Kidney (tissue), 22 donors: Measurements from ENCODE around the gene GLYATL1. TPM values are rescaled to one million over a fixed set of nuclear protein-coding genes. Genes with fewer than 3 reads are reported as not detected.

Experiments used
- DNase-seq, 5 donors: peaks; one replicate each; pipeline ENCODE4 v3.0.0-alpha.2; 2013 to 2020
- FAIRE-seq: peaks from 2 replicates; lab custom pipeline; 2012; peaks lifted over from hg19 to GRCh38; lab: Jason Lieb, UNC
- H3K27ac ChIP-seq, 2 donors: one replicate each; pipeline ENCODE4 v1.7.0; 2013; ENCODE audit warnings: low read depth in 2 of 2, low read length in 2 of 2, inconsistent platforms in 1 of 2
- H3K27me3 ChIP-seq: one replicate; pipeline ENCODE4 v1.7.1; 2013; ENCODE audit warnings: low read length, inconsistent platforms; ENCODE audit not compliant: control insufficient read depth, insufficient read depth
- H3K36me3 ChIP-seq, 3 donors: one replicate each; pipeline versions ENCODE4 v1.7.0 to v1.7.1; 2013; ENCODE audit warnings: low read length in 3 of 3, control low read depth in 1 of 3, inconsistent platforms in 1 of 3; ENCODE audit not compliant: insufficient read depth in 3 of 3, control insufficient read depth in 2 of 3
- H3K4me1 ChIP-seq, 3 donors: one replicate each; pipeline versions ENCODE4 v1.7.0 to v1.7.1; 2013; ENCODE audit warnings: low read length in 3 of 3, inconsistent platforms in 1 of 3, low read depth in 1 of 3; ENCODE audit not compliant: control insufficient read depth in 2 of 3, insufficient read depth in 2 of 3
- H3K4me3 ChIP-seq, 3 donors: one replicate each; pipeline versions ENCODE4 v1.7.0 to v1.8.1; 2013; ENCODE audit warnings: low read length in 3 of 3, control low read depth in 1 of 3, inconsistent platforms in 1 of 3
- H3K9ac ChIP-seq, 3 donors: one replicate each; pipeline versions ENCODE4 v1.7.0 to v1.7.1; 2013; ENCODE audit warnings: low read length in 3 of 3, control low read depth in 1 of 3, inconsistent platforms in 1 of 3
- H3K9me3 ChIP-seq, 3 donors: one replicate each; pipeline versions ENCODE4 v1.7.0 to v1.7.1; 2013; ENCODE audit warnings: low read length in 3 of 3, control low read depth in 1 of 3, inconsistent platforms in 1 of 3; ENCODE audit not compliant: control insufficient read depth in 2 of 3, insufficient read depth in 1 of 3
- intact Hi-C: fragments of 100-400 bp; cut with DNase I; formaldehyde crosslinking; loops from one replicate; pipeline ENCODE4 v1.11.1; 2022
- long read RNA-seq, 10 donors: library from polyadenylated mRNA in 1 of 10; unstranded in 1 of 10; transcript quantifications; one replicate each; pipeline ENCODE4 v2.0.0 and lab custom pipeline, GENCODE V29; 2021 to 2026
- polyA plus RNA-seq: library from polyadenylated mRNA; stranded (reverse); fragments of 350-450 nt; fragmentation: Illumina TruSeq; extraction: RNeasy Lipid Tissue Mini Kit (QIAGEN cat#74804); gene quantifications from one replicate; pipeline ENCODE4 v1.2.3, GENCODE V29; 2014; ENCODE audit warnings: low read depth, low replicate concordance; ENCODE audit not compliant: insufficient read depth
- total RNA-seq: library from RNA; stranded (reverse); fragmentation: NEBNext Ultra II Directional; extraction: Animal tissue kit (Norgen Biotek cat#: 25700); gene quantifications from one replicate; pipeline ENCODE4 v1.2.1, GENCODE V29; 2021
- TF ChIP-seq, protein P1 (sequence below): IDR thresholded peaks from 3 replicates; pipeline ENCODE4 v1.5.1; 2012; ENCODE audit warnings: mild to moderate bottlenecking, moderate library complexity, borderline replicate concordance; ENCODE audit not compliant: insufficient read depth; ENCODE audit errors: extremely low read depth
- donor health status: control.
- donor health status: control.
- donor health status: control.
- donor health status: control.
- donor health status: control.
- donor health status: DM: yes; HTN: yes; CAD: no.
- donor health status: Normal renal cell carcinoma (clear cell type).

The GLYATL1 gene
- total RNA-seq (15.7 TPM), polyA plus RNA-seq (199 TPM)
- long read RNA-seq, donor 1, transcript GLYATL1-215 (4 exons, 2,281 nt): minor isoform, 6 of 28 reads
- long read RNA-seq, donor 1, transcript GLYATL1-208 (7 exons, 1,528 nt): minor isoform, 5 of 28 reads
- long read RNA-seq, donor 1, transcript GLYATL1-209 (6 exons, 1,709 nt): major isoform, 13 of 28 reads
- long read RNA-seq, donor 1, partial matches to known transcripts: 0 of 28 reads
- long read RNA-seq, donor 1, other reads (novel, unspliced or antisense): 0 of 28 reads
- long read RNA-seq, donor 2, transcript GLYATL1-215 (4 exons, 2,281 nt): minor isoform, 13 of 56 reads
- long read RNA-seq, donor 2, transcript GLYATL1-209 (6 exons, 1,709 nt): major isoform, 33 of 56 reads
- long read RNA-seq, donor 2, transcript GLYATL1-208 (7 exons, 1,528 nt): minor isoform, 10 of 56 reads
- long read RNA-seq, donor 2, partial matches to known transcripts: 0 of 56 reads
- long read RNA-seq, donor 2, other reads (novel, unspliced or antisense): 0 of 56 reads
- long read RNA-seq, donor 3, transcript GLYATL1-209 (6 exons, 1,709 nt): major isoform, 25 of 84 reads
- long read RNA-seq, donor 3, transcript GLYATL1-215 (4 exons, 2,281 nt): minor isoform, 17 of 84 reads
- long read RNA-seq, donor 3, transcript GLYATL1-208 (7 exons, 1,528 nt): minor isoform, 13 of 84 reads
- long read RNA-seq, donor 3, partial matches to known transcripts: 17 of 84 reads
- long read RNA-seq, donor 3, other reads (novel, unspliced or antisense): 6 of 84 reads
- long read RNA-seq, donor 4, transcript GLYATL1-209 (6 exons, 1,709 nt): minor isoform, 9 of 32 reads
- long read RNA-seq, donor 4, transcript GLYATL1-215 (4 exons, 2,281 nt): major isoform, 12 of 32 reads
- long read RNA-seq, donor 4, partial matches to known transcripts: 6 of 32 reads
- long read RNA-seq, donor 4, other reads (novel, unspliced or antisense): 0 of 32 reads
- long read RNA-seq, donor 5, partial matches to known transcripts: 0 of 4 reads
- long read RNA-seq, donor 5, other reads (novel, unspliced or antisense): 0 of 4 reads
- long read RNA-seq, donor 6, transcript GLYATL1-208 (7 exons, 1,528 nt): minor isoform, 10 of 111 reads
- long read RNA-seq, donor 6, transcript GLYATL1-215 (4 exons, 2,281 nt): minor isoform, 30 of 111 reads
- long read RNA-seq, donor 6, transcript GLYATL1-209 (6 exons, 1,709 nt): major isoform, 44 of 111 reads
- long read RNA-seq, donor 6, partial matches to known transcripts: 12 of 111 reads
- long read RNA-seq, donor 6, other reads (novel, unspliced or antisense): 6 of 111 reads
- long read RNA-seq, donor 7, partial matches to known transcripts: 0 of 9 reads
- long read RNA-seq, donor 7, other reads (novel, unspliced or antisense): 4 of 9 reads
- long read RNA-seq, donor 8, transcript GLYATL1-215 (4 exons, 2,281 nt): minor isoform, 8 of 32 reads
- long read RNA-seq, donor 8, transcript GLYATL1-209 (6 exons, 1,709 nt): major isoform, 15 of 32 reads
- long read RNA-seq, donor 8, partial matches to known transcripts: 0 of 32 reads
- long read RNA-seq, donor 8, other reads (novel, unspliced or antisense): 0 of 32 reads
- long read RNA-seq, donor 9, transcript GLYATL1-209 (6 exons, 1,709 nt): major isoform, 12 of 30 reads
- long read RNA-seq, donor 9, transcript GLYATL1-215 (4 exons, 2,281 nt): minor isoform, 6 of 30 reads
- long read RNA-seq, donor 9, partial matches to known transcripts: 6 of 30 reads
- long read RNA-seq, donor 9, other reads (novel, unspliced or antisense): 0 of 30 reads
- long read RNA-seq, donor 10, transcript GLYATL1-208 (7 exons, 1,528 nt): minor isoform, 5 of 45 reads
- long read RNA-seq, donor 10, transcript GLYATL1-209 (6 exons, 1,709 nt): major isoform, 17 of 45 reads
- long read RNA-seq, donor 10, transcript GLYATL1-215 (4 exons, 2,281 nt): minor isoform, 7 of 45 reads
- long read RNA-seq, donor 10, partial matches to known transcripts: 5 of 45 reads
- long read RNA-seq, donor 10, other reads (novel, unspliced or antisense): 5 of 45 reads

DNA sequence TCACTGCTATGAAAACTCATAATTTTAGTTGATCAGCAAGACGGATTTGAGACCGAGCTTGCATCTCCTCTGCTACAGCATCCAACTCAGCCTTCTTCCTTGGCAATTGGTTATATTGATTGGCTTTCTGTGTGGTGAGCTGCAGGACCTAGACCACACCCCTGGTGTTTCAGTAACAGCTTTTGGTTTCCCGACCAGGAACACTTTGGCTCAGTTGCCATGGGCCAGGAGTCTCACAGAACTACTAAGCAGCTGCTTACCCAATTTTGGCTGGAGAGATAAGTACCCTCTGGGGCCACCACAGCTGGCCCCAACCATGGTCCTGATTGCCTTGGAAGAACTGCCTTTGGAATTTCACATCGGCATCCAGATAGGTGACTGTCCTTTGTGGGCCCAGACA lies at the start of gene GLYATL1:
TSS of gene GLYATL1 (plus strand) at position 212 of the 400 bp plus-strand sequence. CDS start 7,600 bp downstream, outside the sequence.
- TF ChIP-seq, protein P1, sequence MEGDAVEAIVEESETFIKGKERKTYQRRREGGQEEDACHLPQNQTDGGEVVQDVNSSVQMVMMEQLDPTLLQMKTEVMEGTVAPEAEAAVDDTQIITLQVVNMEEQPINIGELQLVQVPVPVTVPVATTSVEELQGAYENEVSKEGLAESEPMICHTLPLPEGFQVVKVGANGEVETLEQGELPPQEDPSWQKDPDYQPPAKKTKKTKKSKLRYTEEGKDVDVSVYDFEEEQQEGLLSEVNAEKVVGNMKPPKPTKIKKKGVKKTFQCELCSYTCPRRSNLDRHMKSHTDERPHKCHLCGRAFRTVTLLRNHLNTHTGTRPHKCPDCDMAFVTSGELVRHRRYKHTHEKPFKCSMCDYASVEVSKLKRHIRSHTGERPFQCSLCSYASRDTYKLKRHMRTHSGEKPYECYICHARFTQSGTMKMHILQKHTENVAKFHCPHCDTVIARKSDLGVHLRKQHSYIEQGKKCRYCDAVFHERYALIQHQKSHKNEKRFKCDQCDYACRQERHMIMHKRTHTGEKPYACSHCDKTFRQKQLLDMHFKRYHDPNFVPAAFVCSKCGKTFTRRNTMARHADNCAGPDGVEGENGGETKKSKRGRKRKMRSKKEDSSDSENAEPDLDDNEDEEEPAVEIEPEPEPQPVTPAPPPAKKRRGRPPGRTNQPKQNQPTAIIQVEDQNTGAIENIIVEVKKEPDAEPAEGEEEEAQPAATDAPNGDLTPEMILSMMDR: no peak
- FAIRE-seq: no peak

DNA sequence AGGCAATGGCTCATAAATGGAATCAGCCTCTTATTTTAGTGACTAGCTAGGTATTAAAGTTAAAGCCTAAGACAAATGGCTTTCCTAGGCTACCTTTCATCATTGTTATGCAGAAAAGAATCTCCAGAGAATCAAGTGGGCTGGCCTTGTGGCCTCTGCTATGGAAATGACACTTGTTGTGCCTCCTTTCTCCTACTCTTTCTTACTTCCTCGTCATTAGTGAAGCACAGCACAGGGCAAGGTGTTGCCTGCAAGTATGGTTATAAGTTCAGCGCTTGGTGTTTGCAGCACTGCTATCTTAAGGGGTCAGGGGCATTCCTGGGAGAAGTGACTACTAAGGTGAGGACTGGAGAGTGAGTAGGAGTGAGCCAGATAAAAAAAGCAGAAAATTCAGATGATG lies 45.4 kb upstream of the GLYATL1 start:
- Histone ChIP-seq H3K9me3 (no peaks in the 10 kb centered on the region), H3K27ac (no peak overlapping the region), H3K4me3 (no peak overlapping the region), H3K27me3 (no peaks in the 10 kb centered on the region), H3K9ac (no peak overlapping the region), H3K36me3 (no peaks in the 10 kb centered on the region), H3K4me1 (no peaks in the 10 kb centered on the region)
- TF ChIP-seq, protein P1: no peak
- intact Hi-C loops: no loop called here
- DNase-seq (no peak), FAIRE-seq (no peak)

More for the DNA sequence above, at the start of gene GLYATL1:
- H3K9me3 ChIP-seq: no peaks in the 10 kb centered on the region
- H3K36me3 ChIP-seq: no peaks in the 10 kb centered on the region
- peak within 1 kb of the TSS; percentile 70 to 72 for H3K27ac ChIP-seq
- no peaks in the 10 kb centered on the region for H3K27me3 ChIP-seq
- peak within 1 kb of the TSS in 1 of 3 donors; percentile 25 for H3K4me3 ChIP-seq
- intact Hi-C loops: no loop called here
- no peak within 1 kb of the TSS for H3K9ac ChIP-seq
- no peak for DNase-seq
- H3K4me1 ChIP-seq: peaks cover 0 to 10% (median 5%) of the 10 kb centered on the region in 3 donors

- Histone ChIP-seq H3K27me3 (no peaks in the 10 kb centered on the region), H3K27ac (no peak overlapping the region), H3K9me3 (no peaks in the 10 kb centered on the region), H3K9ac (no peak overlapping the region), H3K4me1 (no peaks in the 10 kb centered on the region), H3K36me3 (no peaks in the 10 kb centered on the region), H3K4me3 (no peak overlapping the region)
- DNase-seq: no peak
- TF ChIP-seq, protein P1: no peak
- no peak for FAIRE-seq
- intact Hi-C loops: no loop called here
Measured at GRCh38 chr11:58898106-58898505, 41.2 kb upstream of the GLYATL1 start.
